GM23338 (cell line): ENCODE data around the gene CRACDL. TPM values are rescaled to one million over a fixed set of nuclear protein-coding genes. Genes with fewer than 3 reads are reported as not detected.

Source experiments
- ATAC-seq: fragments of 200-7000 bp; cut with Tn5 transposase; 3 replicates; pipeline ENCODE4 v1.9.1; 2020
- DNase-seq: peaks from one replicate; pipeline ENCODE4 v3.0.0-alpha.2; 2015; ENCODE audit warnings: low spot score
- H2AFZ ChIP-seq: fragments of 200-600 bp; sonication (generic); 2 replicates; pipeline ENCODE4 v1.8.0; 2016; ENCODE audit warnings: antibody characterized with exemption, mild to moderate bottlenecking, moderate library complexity
- H3F3A ChIP-seq: fragments of 200-600 bp; sonication (generic); replicated peaks from 2 replicates; pipeline ENCODE4 v1.8.0; 2017; ENCODE audit warnings: antibody characterized with exemption, mixed run types, low read depth
- H3K27ac ChIP-seq: fragments of 200-600 bp; sonication (generic); 2 replicates; pipeline ENCODE4 v1.6.1; 2016; ENCODE audit warnings: low read depth
- H3K27me3 ChIP-seq: fragments of 200-600 bp; sonication (generic); 2 replicates; pipeline ENCODE4 v1.8.0; 2016; ENCODE audit warnings: mild to moderate bottlenecking, mixed run types, moderate library complexity; ENCODE audit not compliant: insufficient read depth
- H3K36me3 ChIP-seq: fragments of 200-600 bp; sonication (generic); 2 replicates; pipeline ENCODE4 v1.8.0; 2016; ENCODE audit warnings: mild to moderate bottlenecking; ENCODE audit not compliant: insufficient read depth
- H3K4me1 ChIP-seq: fragments of 200-600 bp; sonication (generic); 2 replicates; pipeline ENCODE4 v1.8.0; 2016; ENCODE audit warnings: mild to moderate bottlenecking, moderate library complexity; ENCODE audit not compliant: insufficient read depth
- H3K4me2 ChIP-seq: fragments of 200-600 bp; sonication (generic); 2 replicates; pipeline ENCODE4 v1.7.1; 2017; ENCODE audit warnings: mixed run types
- H3K4me3 ChIP-seq: fragments of 200-600 bp; sonication (generic); 2 replicates; pipeline ENCODE4 v1.6.1; 2016; ENCODE audit warnings: mixed run types
- H3K79me2 ChIP-seq: fragments of 200-600 bp; sonication (generic); replicated peaks from 2 replicates; pipeline ENCODE4 v1.8.0; 2017; ENCODE audit warnings: mild to moderate bottlenecking; ENCODE audit not compliant: insufficient read depth
- H3K9me2 ChIP-seq: fragments of 200-600 bp; sonication (generic); 2 replicates; pipeline ENCODE4 v1.8.0; 2017; ENCODE audit not compliant: insufficient read depth
- H4K20me1 ChIP-seq: fragments of 200-600 bp; sonication (generic); replicated peaks from 2 replicates; pipeline ENCODE4 v1.8.0; 2017; ENCODE audit warnings: mild to moderate bottlenecking; ENCODE audit not compliant: insufficient read depth
- H3K27ac Mint-ChIP-seq: 2 replicates; pipeline ENCODE4 v1.8.0; 2020; ENCODE audit warnings: inconsistent platforms, mild to moderate bottlenecking, moderate library complexity, mixed read lengths
- H3K27me3 Mint-ChIP-seq: 3 replicates; pipeline ENCODE4 v1.8.0; 2022; ENCODE audit warnings: low read depth, mild to moderate bottlenecking, moderate library complexity, mixed read lengths, inconsistent platforms; ENCODE audit not compliant: insufficient read depth, poor library complexity
- H3K36me3 Mint-ChIP-seq: 3 replicates; pipeline ENCODE4 v1.8.0; 2021; ENCODE audit warnings: low read depth, mild to moderate bottlenecking, inconsistent platforms, moderate library complexity, mixed read lengths
- H3K4me1 Mint-ChIP-seq: 3 replicates; pipeline ENCODE4 v1.8.0; 2020; ENCODE audit warnings: mild to moderate bottlenecking, inconsistent platforms, mixed read lengths
- H3K4me3 Mint-ChIP-seq: 3 replicates; pipeline ENCODE4 v1.8.0; 2021; ENCODE audit warnings: moderate library complexity, mild to moderate bottlenecking, inconsistent platforms, mixed read lengths
- H3K9me3 Mint-ChIP-seq: 3 replicates; pipeline ENCODE4 v1.8.0; 2020; ENCODE audit warnings: moderate library complexity, mild to moderate bottlenecking, inconsistent platforms, mixed read lengths
- CREB1 ChIP-seq: fragments of 250-450 bp; sonication (Bioruptor Pico); IDR thresholded peaks from 2 replicates; pipeline ENCODE4 v1.5.0; 2020; ENCODE audit warnings: low read depth, mild to moderate bottlenecking, moderate library complexity
- CTCF ChIP-seq, 2 experiments: fragments of 200-600 bp in 1 of 2; sonication (generic) in 1 of 2; conservative IDR thresholded peaks; 2 replicates each; pipeline versions ENCODE4 v1.5.1 to v1.6.1; 2016 to 2017; ENCODE audit warnings: antibody characterized with exemption in 2 of 2, low read depth in 2 of 2, mild to moderate bottlenecking in 2 of 2, moderate library complexity in 1 of 2
- ETS1 ChIP-seq: IDR thresholded peaks from 2 replicates; pipeline ENCODE4 v1.6.1; 2016; ENCODE audit warnings: antibody characterized with exemption
- EZH2 ChIP-seq: fragments of 200-600 bp; sonication (generic); IDR thresholded peaks from one replicate; pipeline ENCODE4 v1.8.0; 2017; ENCODE audit warnings: antibody characterized with exemption, mild to moderate bottlenecking, low read depth; ENCODE audit not compliant: unreplicated experiment
- EZH2phosphoT487 ChIP-seq: fragments of 200-600 bp; sonication (generic); IDR thresholded peaks from one replicate; pipeline ENCODE4 v1.8.1; 2018; ENCODE audit warnings: antibody characterized with exemption; ENCODE audit not compliant: unreplicated experiment
- JUNB ChIP-seq: IDR thresholded peaks from one replicate; pipeline ENCODE4 v1.6.1; 2016; ENCODE audit warnings: antibody characterized with exemption; ENCODE audit not compliant: unreplicated experiment
- NANOG ChIP-seq: IDR thresholded peaks from 2 replicates; pipeline ENCODE4 v1.6.1; 2016; ENCODE audit warnings: antibody characterized with exemption, borderline replicate concordance
- POLR2AphosphoS5 ChIP-seq: IDR thresholded peaks from 2 replicates; pipeline ENCODE4 v1.6.1; 2016; ENCODE audit warnings: antibody characterized with exemption, low read depth
- REST ChIP-seq: IDR thresholded peaks from one replicate; pipeline ENCODE4 v1.6.1; 2018; ENCODE audit warnings: antibody characterized with exemption; ENCODE audit not compliant: unreplicated experiment
- STAT1 ChIP-seq: IDR thresholded peaks from one replicate; pipeline ENCODE4 v1.6.1; 2016; ENCODE audit warnings: antibody characterized with exemption; ENCODE audit not compliant: unreplicated experiment
- ZNF114 ChIP-seq: fragments of 250-450 bp; sonication (Bioruptor Pico); IDR thresholded peaks from 2 replicates; pipeline ENCODE4 v1.5.0; 2020; ENCODE audit warnings: mild to moderate bottlenecking, moderate library complexity
- ZNF331 ChIP-seq: fragments of 250-450 bp; sonication (Bioruptor Pico); IDR thresholded peaks from 2 replicates; pipeline ENCODE4 v1.5.0; 2020; ENCODE audit warnings: low read depth, mild to moderate bottlenecking, moderate library complexity
- ZNF462 ChIP-seq: fragments of 250-450 bp; sonication (Bioruptor Pico); IDR thresholded peaks from 2 replicates; pipeline ENCODE4 v1.5.0; 2020; ENCODE audit warnings: mild to moderate bottlenecking, moderate library complexity
- polyA plus RNA-seq: library from polyadenylated mRNA; unstranded; fragments of >200 nt; fragmentation: Nextera tagmentation; extraction: Ambion mirVana; gene quantifications from 2 replicates; pipeline ENCODE4 v1.2.1, GENCODE V29; 2016
- total RNA-seq: library from RNA; depleted of rRNA; stranded (reverse); fragments of >200 nt; shearing (Covaris generic); gene quantifications from 2 replicates; pipeline ENCODE4 v1.2.3, GENCODE V29; 2014

The CRACDL gene
- total and polyA plus RNA-seq, 2 experiments from 2014 or later, result 0.14 to 0.16 TPM

- H4K20me1 ChIP-seq, result no peaks in the 10 kb centered on the region
- no peak overlapping the region for H2AFZ ChIP-seq
- Mint-ChIP-seq H3K27me3 (peaks cover 3% of the 10 kb centered on the region), H3K27ac (no peak overlapping the region), H3K36me3 (no peaks in the 10 kb centered on the region), H3K9me3 (no peaks in the 10 kb centered on the region), H3K4me1 (no peaks in the 10 kb centered on the region), H3K4me3 (no peak overlapping the region)
- H3K4me2 ChIP-seq, result no peak overlapping the region
- no peaks in the 10 kb centered on the region for H3K4me1 ChIP-seq
- no peak overlapping the region for H3K4me3 ChIP-seq
- no peak for TF ChIP-seq ETS1
- TF ChIP-seq CREB1 (CRISPR knock-in tag), result no peak
- TF ChIP-seq ZNF331 (CRISPR knock-in tag), result no peak
- no peak for TF ChIP-seq REST
- no peak for TF ChIP-seq ZNF462 (CRISPR knock-in tag)
- TF ChIP-seq CTCF (conservative IDR thresholded peaks at IDR 0.05; ENCODE audit: low read depth in 2 of 2), result no peak
- no peak for TF ChIP-seq NANOG
- TF ChIP-seq EZH2phosphoT487, result no peak
- TF ChIP-seq POLR2AphosphoS5, result no peak
- no peak for TF ChIP-seq JUNB
- no peak for TF ChIP-seq ZNF114 (CRISPR knock-in tag)
- TF ChIP-seq EZH2, result no peak
- TF ChIP-seq STAT1, result no peak
- DNase-seq (no peak), ATAC-seq (no peak)
- no peak overlapping the region for H3K27ac ChIP-seq
- no peaks in the 10 kb centered on the region for H3K27me3 ChIP-seq
- no peaks in the 10 kb centered on the region for H3K79me2 ChIP-seq
- H3K9me2 ChIP-seq, result no peaks in the 10 kb centered on the region
- H3F3A ChIP-seq, result no peaks in the 10 kb centered on the region
- H3K36me3 ChIP-seq, result no peaks in the 10 kb centered on the region
Observed at GRCh38 chr2:98842136-98842535, 93.9 kb downstream of the CRACDL start.
